T-helper 17 cell (primary cell): Measurements from ENCODE around the gene ERRFI1. TPM values are rescaled to one million over a fixed set of nuclear protein-coding genes. Genes with fewer than 3 reads are reported as not detected.
"Not testable (repeated sequence)": the region's sequence is repeated elsewhere in the genome, so short reads cannot be mapped to it uniquely, and the experiment has no call there.

Experiments used
- ATAC-seq: fragments of 150-1000 bp; cut with Tn5 transposase; 2 replicates; pipeline ENCODE4 v1.10.0; 2021; ENCODE audit warnings: mild to moderate bottlenecking, moderate library complexity
- DNase-seq, 3 donors: peaks; one replicate each; pipeline versions ENCODE4 v3.0.0 to v3.0.0-alpha.2; 2020 to 2021
- H3K9me3 ChIP-seq: one replicate; pipeline ENCODE4 v1.7.0; 2013; ENCODE audit warnings: low read length, mild to moderate bottlenecking; ENCODE audit not compliant: control insufficient read depth, poor library complexity, severe bottlenecking
- H3K27ac Mint-ChIP-seq: one replicate; pipeline ENCODE4 v1.8.0; 2022; ENCODE audit warnings: mild to moderate bottlenecking, moderate library complexity, mixed read lengths
- H3K27me3 Mint-ChIP-seq: one replicate; pipeline ENCODE4 v1.8.0; 2022; ENCODE audit warnings: mixed read lengths
- H3K36me3 Mint-ChIP-seq: one replicate; pipeline ENCODE4 v1.8.0; 2022; ENCODE audit warnings: low read depth, mixed read lengths
- H3K4me1 Mint-ChIP-seq: one replicate; pipeline ENCODE4 v1.8.0; 2022; ENCODE audit warnings: mild to moderate bottlenecking, mixed read lengths
- H3K4me3 Mint-ChIP-seq: one replicate; pipeline ENCODE4 v1.8.0; 2022; ENCODE audit warnings: mild to moderate bottlenecking, moderate library complexity, mixed read lengths
- total RNA-seq, 4 donors: library from RNA in 2 of 4; stranded (reverse) in 2 of 4; gene quantifications; one replicate each; pipeline ENCODE4 v1.2.3 and lab custom pipeline; 2022 to 2026

Gene ERRFI1
- total RNA-seq, 2 donors from 2014 or later, result 1.1 to 1.8 TPM

- no peak for DNase-seq
- ATAC-seq, result peak; percentile 60
- Mint-ChIP-seq H3K27ac (peak overlapping the region; percentile 21), H3K4me1 (peaks cover 11% of the 10 kb centered on the region), H3K36me3 (peaks cover 4% of the 10 kb centered on the region), H3K27me3 (no peaks in the 10 kb centered on the region), H3K4me3 (no peak overlapping the region)
- H3K9me3 ChIP-seq, result no peaks in the 10 kb centered on the region
These were observed 50.8 kb downstream of the ERRFI1 start for GRCh38 chr1:7975212-7975865.

DNA sequence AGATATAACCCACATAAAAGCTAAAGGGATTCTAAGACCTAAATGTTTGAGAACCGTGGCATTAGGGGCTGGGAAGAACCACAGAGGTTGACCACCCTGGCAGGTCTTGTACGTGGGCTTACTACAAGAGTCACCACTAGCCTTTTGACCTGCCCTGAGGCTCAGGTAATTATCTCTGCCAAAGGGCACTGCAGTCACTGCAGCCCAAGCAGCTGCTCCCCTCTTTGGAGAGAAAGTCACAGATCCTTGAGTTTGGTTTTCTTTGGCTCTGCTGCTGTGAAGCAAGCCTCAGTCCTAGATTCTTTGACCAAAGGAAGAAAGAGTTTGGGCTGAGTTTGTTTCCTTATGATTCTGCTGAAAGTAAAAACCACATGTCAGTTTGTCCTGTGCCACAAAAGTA is 53.0 kb downstream of the ERRFI1 start:
- ATAC-seq (no peak), DNase-seq (no peak)
- Mint-ChIP-seq H3K4me3 (no peak overlapping the region), H3K4me1 (peaks cover 11% of the 10 kb centered on the region), H3K36me3 (peaks cover 4% of the 10 kb centered on the region), H3K27me3 (no peaks in the 10 kb centered on the region), H3K27ac (no peak overlapping the region)
- no peaks in the 10 kb centered on the region for H3K9me3 ChIP-seq

DNA sequence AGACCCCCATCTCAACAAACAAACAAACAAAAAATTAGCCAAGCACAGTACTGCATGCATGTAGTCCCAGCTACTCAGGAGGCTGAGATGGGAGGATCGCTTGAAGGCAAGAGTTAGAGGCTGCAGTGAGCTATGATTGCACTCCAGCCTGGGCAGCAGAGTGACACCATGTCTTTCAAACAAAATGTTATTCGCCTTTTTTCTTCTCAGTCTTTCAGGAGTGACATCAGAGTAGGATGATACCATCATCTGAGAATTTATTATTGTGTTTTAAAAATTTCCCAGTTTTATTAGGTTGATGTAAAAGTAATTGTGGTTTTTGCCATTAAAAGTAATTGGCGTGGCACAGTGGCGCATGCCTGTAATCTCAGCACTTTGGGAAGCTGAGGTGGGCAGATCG is 53.8 kb downstream of the ERRFI1 start:
- no peaks in the 10 kb centered on the region for H3K27me3 Mint-ChIP-seq
- H3K9me3 ChIP-seq, result no peaks in the 10 kb centered on the region
- peaks cover 4% of the 10 kb centered on the region for H3K36me3 Mint-ChIP-seq
- no peak overlapping the region for H3K4me3 Mint-ChIP-seq
- DNase-seq (no peak), ATAC-seq (no peak)
- no peak overlapping the region for H3K27ac Mint-ChIP-seq
- H3K4me1 Mint-ChIP-seq, result peaks cover 12% of the 10 kb centered on the region

DNA sequence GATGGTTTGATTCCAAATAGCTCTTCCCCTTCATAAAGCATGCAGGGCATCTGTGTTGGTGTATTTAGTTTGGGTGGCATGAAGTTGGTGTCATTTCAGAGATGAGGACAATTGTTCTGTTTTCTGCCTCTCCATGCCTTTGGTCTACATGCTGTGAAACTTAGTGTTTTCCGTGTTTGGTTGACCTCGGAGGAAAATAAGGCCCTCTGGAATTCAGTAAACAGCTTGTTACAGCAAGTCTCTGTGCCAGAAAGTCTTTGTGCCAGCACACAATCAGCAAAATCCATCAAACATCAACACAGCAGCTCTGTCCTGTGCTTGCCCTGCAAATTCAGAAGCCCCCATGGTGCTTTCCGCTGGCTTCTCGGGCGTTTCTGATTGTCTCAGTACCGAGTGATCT is 55.1 kb downstream of the ERRFI1 start:
- Mint-ChIP-seq H3K27ac (no peak overlapping the region), H3K4me1 (peaks cover 19% of the 10 kb centered on the region), H3K27me3 (no peaks in the 10 kb centered on the region), H3K36me3 (peaks cover 7% of the 10 kb centered on the region), H3K4me3 (no peak overlapping the region)
- no peaks in the 10 kb centered on the region for H3K9me3 ChIP-seq
- DNase-seq (no peak), ATAC-seq (no peak)

DNA sequence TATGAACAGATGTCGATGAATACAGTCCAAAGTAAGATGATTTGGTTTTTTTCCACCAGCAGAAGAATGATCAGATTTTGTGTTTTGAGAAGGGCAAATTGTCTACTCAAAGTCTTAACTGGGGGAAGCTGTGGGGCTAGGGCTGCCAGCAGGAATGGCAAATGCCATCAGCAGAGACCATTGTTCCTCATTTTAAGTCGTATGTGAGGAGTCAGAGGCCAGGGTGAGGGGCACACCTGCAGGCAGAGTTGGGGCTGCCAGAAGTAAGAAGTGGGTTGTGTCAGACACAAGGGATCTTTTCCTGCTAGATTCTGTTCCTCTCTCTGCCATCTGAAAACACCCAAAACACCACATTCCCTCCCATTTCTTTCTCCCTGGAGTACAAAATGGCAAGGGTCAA is 55.9 kb downstream of the ERRFI1 start:
- Mint-ChIP-seq H3K4me3 (no peak overlapping the region), H3K27me3 (no peaks in the 10 kb centered on the region), H3K36me3 (peaks cover 7% of the 10 kb centered on the region), H3K27ac (peak overlapping the region; percentile 45), H3K4me1 (peaks cover 19% of the 10 kb centered on the region)
- ATAC-seq (no peak), DNase-seq (no peak)
- no peaks in the 10 kb centered on the region for H3K9me3 ChIP-seq

GRCh38 chr1:7967651-7968050 is 58.5 kb downstream of the ERRFI1 start:
- peaks cover 3% of the 10 kb centered on the region for H3K36me3 Mint-ChIP-seq

GRCh38 chr1:7967196-7967595 is 58.9 kb downstream of the ERRFI1 start:
- Mint-ChIP-seq H3K36me3 (peaks cover 3% of the 10 kb centered on the region), H3K4me1 (peaks cover 22% of the 10 kb centered on the region), H3K4me3 (no peak overlapping the region), H3K27ac (peak overlapping the region; percentile 76), H3K27me3 (no peaks in the 10 kb centered on the region)
- H3K9me3 ChIP-seq, result no peaks in the 10 kb centered on the region
- ATAC-seq (no peak), DNase-seq (no peak)

More at GRCh38 chr1:7967651-7968050, 58.5 kb downstream of the ERRFI1 start:
- ATAC-seq, result no peak
- no peak for DNase-seq
- H3K9me3 ChIP-seq, result no peaks in the 10 kb centered on the region
- H3K27ac Mint-ChIP-seq, result peak overlapping the region; percentile 76
- H3K27me3 Mint-ChIP-seq, result no peaks in the 10 kb centered on the region
- H3K4me1 Mint-ChIP-seq, result peaks cover 20% of the 10 kb centered on the region
- H3K4me3 Mint-ChIP-seq, result no peak overlapping the region

GRCh38 chr1:7964476-7964875 is 61.6 kb downstream of the ERRFI1 start:
- H3K4me3 Mint-ChIP-seq, result no peak overlapping the region
- H3K27ac Mint-ChIP-seq, result peak overlapping the region; percentile 99
- H3K27me3 Mint-ChIP-seq, result no peaks in the 10 kb centered on the region
- no peak for DNase-seq
- no peaks in the 10 kb centered on the region for H3K9me3 ChIP-seq
- peaks cover 6% of the 10 kb centered on the region for H3K36me3 Mint-ChIP-seq
- H3K4me1 Mint-ChIP-seq, result peaks cover 33% of the 10 kb centered on the region
- ATAC-seq, result no peak

- not testable (repeated sequence) for H3K36me3 Mint-ChIP-seq, ATAC-seq, H3K27me3 Mint-ChIP-seq, DNase-seq, H3K9me3 ChIP-seq
- peak overlapping the region; percentile 99 for H3K27ac Mint-ChIP-seq
- peak overlapping the region; percentile 68 for H3K4me3 Mint-ChIP-seq
- peaks cover 36% of the 10 kb centered on the region for H3K4me1 Mint-ChIP-seq
These were observed 62.3 kb downstream of the ERRFI1 start for GRCh38 chr1:7963841-7964240.

DNA sequence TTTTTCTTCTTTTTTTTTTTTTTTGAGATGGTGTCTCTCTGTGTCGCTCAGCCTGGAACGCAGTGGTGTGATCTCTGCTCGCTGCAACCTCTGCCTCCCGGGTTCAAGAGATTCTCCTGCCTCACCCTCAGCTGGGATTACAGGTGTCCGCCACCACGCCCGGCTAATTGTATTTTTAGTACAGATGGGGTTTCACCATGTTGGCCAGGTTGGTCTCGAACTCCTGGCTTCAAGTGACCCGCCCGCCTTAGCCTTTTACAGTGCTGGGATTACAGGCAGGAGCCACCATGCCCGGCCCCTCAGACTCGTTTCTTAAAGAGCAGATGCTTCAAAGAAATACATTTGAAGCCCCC is 62.8 kb downstream of the ERRFI1 start:
- DNase-seq, H3K9me3 ChIP-seq, ATAC-seq, H3K27me3 Mint-ChIP-seq, H3K36me3 Mint-ChIP-seq: not testable (repeated sequence)
- Mint-ChIP-seq H3K27ac (peak overlapping the region; percentile 99), H3K4me3 (peak overlapping the region; percentile 68), H3K4me1 (peaks cover 36% of the 10 kb centered on the region)

DNA sequence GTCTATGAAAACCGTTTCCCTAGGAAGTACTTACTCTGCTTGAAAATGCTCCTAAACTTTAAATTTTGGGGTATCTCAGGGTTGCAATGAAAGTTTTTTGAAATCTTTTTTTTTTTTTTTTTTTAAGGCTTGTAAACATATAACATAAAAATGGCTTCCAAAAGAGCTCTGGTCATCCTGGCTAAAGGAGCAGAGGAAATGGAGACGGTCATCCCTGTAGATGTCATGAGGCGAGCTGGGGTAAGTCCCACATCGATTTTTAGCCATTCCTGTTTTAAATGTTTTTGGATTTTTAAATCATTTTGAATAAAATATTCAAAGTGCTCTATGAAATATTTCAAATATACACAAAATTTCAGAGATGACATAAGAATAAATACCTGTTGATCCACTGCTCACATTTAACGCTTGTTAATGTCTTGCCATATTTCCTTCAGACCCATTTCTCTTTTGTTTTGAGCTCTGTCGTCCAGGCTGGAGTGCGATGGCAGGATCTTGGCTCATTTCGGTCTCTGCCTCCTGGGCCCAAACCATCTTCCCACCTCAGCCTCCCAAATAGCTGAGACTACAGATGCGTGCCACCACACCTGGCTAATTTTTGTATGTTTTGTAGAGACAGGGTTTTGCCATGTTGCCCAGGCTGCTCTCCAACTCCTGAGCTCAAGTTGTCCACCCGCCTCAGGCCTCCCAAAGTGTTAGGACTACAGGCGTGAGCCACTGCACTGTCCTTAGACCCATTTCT is 63.3 kb downstream of the ERRFI1 start:
- peaks cover 6% of the 10 kb centered on the region for H3K36me3 Mint-ChIP-seq
- ATAC-seq, result no peak
- peaks cover 36% of the 10 kb centered on the region for H3K4me1 Mint-ChIP-seq

DNA sequence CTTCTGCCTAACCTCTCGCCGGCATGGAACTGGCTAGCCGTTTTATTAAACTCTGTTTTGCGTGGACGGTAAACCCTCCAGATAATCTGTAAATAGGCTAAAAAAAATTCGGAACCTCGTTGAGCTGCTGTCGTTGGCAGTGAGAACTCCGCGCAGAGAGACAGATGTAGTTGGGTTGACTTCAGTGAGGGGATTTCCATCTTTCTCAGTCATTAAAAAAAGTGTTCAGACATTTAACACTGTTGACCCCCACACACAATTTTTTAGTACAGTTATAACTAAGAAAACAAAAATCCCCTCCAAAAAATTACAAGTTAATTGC is 64.1 kb downstream of the ERRFI1 start:
- H3K36me3 Mint-ChIP-seq, result peaks cover 4% of the 10 kb centered on the region

More for the DNA sequence above, 63.3 kb downstream of the ERRFI1 start:
- Mint-ChIP-seq H3K27ac (peak overlapping the region; percentile 99), H3K27me3 (no peaks in the 10 kb centered on the region), H3K4me3 (peak overlapping the region; percentile 99)
- H3K9me3 ChIP-seq, result no peaks in the 10 kb centered on the region
- no peak for DNase-seq

More for the DNA sequence above, 64.1 kb downstream of the ERRFI1 start:
- H3K9me3 ChIP-seq, result no peaks in the 10 kb centered on the region
- Mint-ChIP-seq H3K4me1 (peaks cover 34% of the 10 kb centered on the region), H3K4me3 (peak overlapping the region; percentile 99), H3K27ac (peak overlapping the region; percentile 99), H3K27me3 (no peaks in the 10 kb centered on the region)
- DNase-seq (peak in 1 of 3 donors; percentile 18), ATAC-seq (peak; percentile 44)
